NCI-H146 treated with DMSO at 0.1 percent for 48 hours (cell line): ENCODE measurements around the gene FGF12.
"Not testable (repeated sequence)": the region's sequence is repeated elsewhere in the genome, so short reads cannot be mapped to it uniquely, and the experiment has no call there.

Experiments
- DNase-seq: peaks from one replicate; lab custom pipeline; 2025; ENCODE audit not compliant: unreplicated experiment; lab: John Stamatoyannopoulos, UW

FGF12 gene

GRCh38 chr3:192597506-192597905 is 129.8 kb downstream of the FGF12 start:
- DNase-seq: no peak

- DNase-seq: no peak
Observed at GRCh38 chr3:192578729-192579128, 148.6 kb downstream of the FGF12 start.

GRCh38 chr3:192577811-192578210 is 149.5 kb downstream of the FGF12 start:
- DNase-seq: no peak

- DNase-seq: no peak
Observed at GRCh38 chr3:192577271-192577670, 150.1 kb downstream of the FGF12 start.

GRCh38 chr3:192576704-192577103 is 150.6 kb downstream of the FGF12 start:
- not testable (repeated sequence) for DNase-seq

GRCh38 chr3:192575879-192576506 is 151.3 kb downstream of the FGF12 start:
- DNase-seq: no peak

GRCh38 chr3:192573240-192573639 is 154.1 kb downstream of the FGF12 start:
- DNase-seq: no peak

- no peak for DNase-seq
Observed at GRCh38 chr3:192570821-192571791, 156.2 kb downstream of the FGF12 start.

- DNase-seq: no peak
Observed at GRCh38 chr3:192570315-192570714, 157.0 kb downstream of the FGF12 start.

GRCh38 chr3:192566706-192567290 is 160.5 kb downstream of the FGF12 start:
- DNase-seq: peak; percentile 62

- no peak for DNase-seq
Observed at GRCh38 chr3:192564611-192565010, 162.7 kb downstream of the FGF12 start.

GRCh38 chr3:192563417-192563816 is 163.9 kb downstream of the FGF12 start:
- no peak for DNase-seq

GRCh38 chr3:192553707-192554106 is 173.6 kb downstream of the FGF12 start:
- no peak for DNase-seq

GRCh38 chr3:192550356-192550755 is 177.0 kb downstream of the FGF12 start:
- DNase-seq: no peak

GRCh38 chr3:192545333-192545732 is 182.0 kb downstream of the FGF12 start:
- DNase-seq: no peak

- no peak for DNase-seq
Observed at GRCh38 chr3:192543163-192543562, 184.2 kb downstream of the FGF12 start.

GRCh38 chr3:192516820-192517219 is 210.5 kb downstream of the FGF12 start:
- DNase-seq: no peak

- DNase-seq: no peak
Observed at GRCh38 chr3:192515664-192516045, 211.7 kb downstream of the FGF12 start.

GRCh38 chr3:192514754-192515663 is 212.3 kb downstream of the FGF12 start:
- DNase-seq: peak; percentile 86

- peak; percentile 58 for DNase-seq
Observed at GRCh38 chr3:192514081-192514753, 213.1 kb downstream of the FGF12 start.
